Fibroblast of lung (primary cell): Measurements from ENCODE around the gene ATG101.

Experiments used
- CTCF ChIP-seq, 2 donors: IDR thresholded peaks in 1 of 2; conservative IDR thresholded peaks in 1 of 2; 1 replicate in 1 of 2; 2 replicates in 1 of 2; pipeline ENCODE4 v1.5.1; 2011 to 2012; ENCODE audit warnings: low read length in 2 of 2, control low read depth in 1 of 2, inconsistent platforms in 1 of 2, low read depth in 1 of 2, mild to moderate bottlenecking in 1 of 2
- EZH2 ChIP-seq: IDR thresholded peaks from 2 replicates; pipeline ENCODE4 v1.5.1; 2012; ENCODE audit warnings: low read length, control low read depth, mild to moderate bottlenecking; ENCODE audit errors: missing control alignments

GRCh38 chr12:52023182-52023975, 46.4 kb upstream of the ATG101 start:
- peak; percentile 75 to 76 for TF ChIP-seq CTCF (conservative IDR thresholded peaks at IDR 0.05 in 1 of 2, IDR thresholded peaks at IDR 0.05 in 1 of 2; ENCODE audit: low read depth in 1 of 2, low read length in 2 of 2)
- no peak for TF ChIP-seq EZH2
